GM23338 (cell line): ENCODE results near the gene QDPR. TPM values are rescaled to one million over a fixed set of nuclear protein-coding genes. Genes with fewer than 3 reads are reported as not detected.

ENCODE experiments used
- ATAC-seq: fragments of 200-7000 bp; cut with Tn5 transposase; 3 replicates; pipeline ENCODE4 v1.9.1; 2020
- DNase-seq: peaks from one replicate; pipeline ENCODE4 v3.0.0-alpha.2; 2015; ENCODE audit warnings: low spot score
- H2AFZ ChIP-seq: fragments of 200-600 bp; sonication (generic); 2 replicates; pipeline ENCODE4 v1.8.0; 2016; ENCODE audit warnings: antibody characterized with exemption, mild to moderate bottlenecking, moderate library complexity
- H3F3A ChIP-seq: fragments of 200-600 bp; sonication (generic); replicated peaks from 2 replicates; pipeline ENCODE4 v1.8.0; 2017; ENCODE audit warnings: antibody characterized with exemption, mixed run types, low read depth
- H3K27ac ChIP-seq: fragments of 200-600 bp; sonication (generic); 2 replicates; pipeline ENCODE4 v1.6.1; 2016; ENCODE audit warnings: low read depth
- H3K27me3 ChIP-seq: fragments of 200-600 bp; sonication (generic); 2 replicates; pipeline ENCODE4 v1.8.0; 2016; ENCODE audit warnings: mild to moderate bottlenecking, mixed run types, moderate library complexity; ENCODE audit not compliant: insufficient read depth
- H3K36me3 ChIP-seq: fragments of 200-600 bp; sonication (generic); 2 replicates; pipeline ENCODE4 v1.8.0; 2016; ENCODE audit warnings: mild to moderate bottlenecking; ENCODE audit not compliant: insufficient read depth
- H3K4me1 ChIP-seq: fragments of 200-600 bp; sonication (generic); 2 replicates; pipeline ENCODE4 v1.8.0; 2016; ENCODE audit warnings: mild to moderate bottlenecking, moderate library complexity; ENCODE audit not compliant: insufficient read depth
- H3K4me2 ChIP-seq: fragments of 200-600 bp; sonication (generic); 2 replicates; pipeline ENCODE4 v1.7.1; 2017; ENCODE audit warnings: mixed run types
- H3K4me3 ChIP-seq: fragments of 200-600 bp; sonication (generic); 2 replicates; pipeline ENCODE4 v1.6.1; 2016; ENCODE audit warnings: mixed run types
- H3K79me2 ChIP-seq: fragments of 200-600 bp; sonication (generic); replicated peaks from 2 replicates; pipeline ENCODE4 v1.8.0; 2017; ENCODE audit warnings: mild to moderate bottlenecking; ENCODE audit not compliant: insufficient read depth
- H3K9me2 ChIP-seq: fragments of 200-600 bp; sonication (generic); 2 replicates; pipeline ENCODE4 v1.8.0; 2017; ENCODE audit not compliant: insufficient read depth
- H4K20me1 ChIP-seq: fragments of 200-600 bp; sonication (generic); replicated peaks from 2 replicates; pipeline ENCODE4 v1.8.0; 2017; ENCODE audit warnings: mild to moderate bottlenecking; ENCODE audit not compliant: insufficient read depth
- H3K27ac Mint-ChIP-seq: 2 replicates; pipeline ENCODE4 v1.8.0; 2020; ENCODE audit warnings: inconsistent platforms, mild to moderate bottlenecking, moderate library complexity, mixed read lengths
- H3K27me3 Mint-ChIP-seq: 3 replicates; pipeline ENCODE4 v1.8.0; 2022; ENCODE audit warnings: low read depth, mild to moderate bottlenecking, moderate library complexity, mixed read lengths, inconsistent platforms; ENCODE audit not compliant: insufficient read depth, poor library complexity
- H3K36me3 Mint-ChIP-seq: 3 replicates; pipeline ENCODE4 v1.8.0; 2021; ENCODE audit warnings: low read depth, mild to moderate bottlenecking, inconsistent platforms, moderate library complexity, mixed read lengths
- H3K4me1 Mint-ChIP-seq: 3 replicates; pipeline ENCODE4 v1.8.0; 2020; ENCODE audit warnings: mild to moderate bottlenecking, inconsistent platforms, mixed read lengths
- H3K4me3 Mint-ChIP-seq: 3 replicates; pipeline ENCODE4 v1.8.0; 2021; ENCODE audit warnings: moderate library complexity, mild to moderate bottlenecking, inconsistent platforms, mixed read lengths
- H3K9me3 Mint-ChIP-seq: 3 replicates; pipeline ENCODE4 v1.8.0; 2020; ENCODE audit warnings: moderate library complexity, mild to moderate bottlenecking, inconsistent platforms, mixed read lengths
- EZH2 ChIP-seq: fragments of 200-600 bp; sonication (generic); IDR thresholded peaks from one replicate; pipeline ENCODE4 v1.8.0; 2017; ENCODE audit warnings: antibody characterized with exemption, mild to moderate bottlenecking, low read depth; ENCODE audit not compliant: unreplicated experiment
- EZH2phosphoT487 ChIP-seq: fragments of 200-600 bp; sonication (generic); IDR thresholded peaks from one replicate; pipeline ENCODE4 v1.8.1; 2018; ENCODE audit warnings: antibody characterized with exemption; ENCODE audit not compliant: unreplicated experiment
- NANOG ChIP-seq: IDR thresholded peaks from 2 replicates; pipeline ENCODE4 v1.6.1; 2016; ENCODE audit warnings: antibody characterized with exemption, borderline replicate concordance
- POLR2AphosphoS5 ChIP-seq: IDR thresholded peaks from 2 replicates; pipeline ENCODE4 v1.6.1; 2016; ENCODE audit warnings: antibody characterized with exemption, low read depth
- STAT1 ChIP-seq: IDR thresholded peaks from one replicate; pipeline ENCODE4 v1.6.1; 2016; ENCODE audit warnings: antibody characterized with exemption; ENCODE audit not compliant: unreplicated experiment
- ZNF114 ChIP-seq: fragments of 250-450 bp; sonication (Bioruptor Pico); IDR thresholded peaks from 2 replicates; pipeline ENCODE4 v1.5.0; 2020; ENCODE audit warnings: mild to moderate bottlenecking, moderate library complexity
- ZNF331 ChIP-seq: fragments of 250-450 bp; sonication (Bioruptor Pico); IDR thresholded peaks from 2 replicates; pipeline ENCODE4 v1.5.0; 2020; ENCODE audit warnings: low read depth, mild to moderate bottlenecking, moderate library complexity
- polyA plus RNA-seq: library from polyadenylated mRNA; unstranded; fragments of >200 nt; fragmentation: Nextera tagmentation; extraction: Ambion mirVana; gene quantifications from 2 replicates; pipeline ENCODE4 v1.2.1, GENCODE V29; 2016
- total RNA-seq: library from RNA; depleted of rRNA; stranded (reverse); fragments of >200 nt; shearing (Covaris generic); gene quantifications from 2 replicates; pipeline ENCODE4 v1.2.3, GENCODE V29; 2014
- TF ChIP-seq, protein P1 (sequence below): IDR thresholded peaks from one replicate; pipeline ENCODE4 v1.6.1; 2018; ENCODE audit warnings: antibody characterized with exemption; ENCODE audit not compliant: unreplicated experiment

Gene QDPR
- total and polyA plus RNA-seq, 2 experiments from 2014 or later = 31.5 to 42.7 TPM

DNA sequence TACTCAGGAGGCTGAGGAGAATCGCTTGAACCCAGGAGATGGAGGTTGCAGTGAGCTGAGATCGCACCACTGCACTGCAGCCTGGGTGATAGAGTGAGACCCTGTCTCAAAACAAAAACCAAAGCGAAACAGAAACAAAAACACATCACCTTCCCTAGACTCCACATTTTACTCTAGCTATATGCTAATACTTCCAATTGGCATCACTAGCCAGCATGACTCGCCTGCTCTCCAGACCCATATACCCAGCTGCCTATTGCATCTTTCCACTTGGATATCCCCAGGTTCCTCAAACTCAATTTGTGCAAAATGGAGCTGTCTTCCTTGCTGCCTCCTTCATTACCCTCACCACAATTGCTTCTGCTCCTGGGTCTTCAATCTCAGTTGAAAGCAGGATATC lies 42.7 kb upstream of the QDPR start (continued):
- TF ChIP-seq, protein P1, sequence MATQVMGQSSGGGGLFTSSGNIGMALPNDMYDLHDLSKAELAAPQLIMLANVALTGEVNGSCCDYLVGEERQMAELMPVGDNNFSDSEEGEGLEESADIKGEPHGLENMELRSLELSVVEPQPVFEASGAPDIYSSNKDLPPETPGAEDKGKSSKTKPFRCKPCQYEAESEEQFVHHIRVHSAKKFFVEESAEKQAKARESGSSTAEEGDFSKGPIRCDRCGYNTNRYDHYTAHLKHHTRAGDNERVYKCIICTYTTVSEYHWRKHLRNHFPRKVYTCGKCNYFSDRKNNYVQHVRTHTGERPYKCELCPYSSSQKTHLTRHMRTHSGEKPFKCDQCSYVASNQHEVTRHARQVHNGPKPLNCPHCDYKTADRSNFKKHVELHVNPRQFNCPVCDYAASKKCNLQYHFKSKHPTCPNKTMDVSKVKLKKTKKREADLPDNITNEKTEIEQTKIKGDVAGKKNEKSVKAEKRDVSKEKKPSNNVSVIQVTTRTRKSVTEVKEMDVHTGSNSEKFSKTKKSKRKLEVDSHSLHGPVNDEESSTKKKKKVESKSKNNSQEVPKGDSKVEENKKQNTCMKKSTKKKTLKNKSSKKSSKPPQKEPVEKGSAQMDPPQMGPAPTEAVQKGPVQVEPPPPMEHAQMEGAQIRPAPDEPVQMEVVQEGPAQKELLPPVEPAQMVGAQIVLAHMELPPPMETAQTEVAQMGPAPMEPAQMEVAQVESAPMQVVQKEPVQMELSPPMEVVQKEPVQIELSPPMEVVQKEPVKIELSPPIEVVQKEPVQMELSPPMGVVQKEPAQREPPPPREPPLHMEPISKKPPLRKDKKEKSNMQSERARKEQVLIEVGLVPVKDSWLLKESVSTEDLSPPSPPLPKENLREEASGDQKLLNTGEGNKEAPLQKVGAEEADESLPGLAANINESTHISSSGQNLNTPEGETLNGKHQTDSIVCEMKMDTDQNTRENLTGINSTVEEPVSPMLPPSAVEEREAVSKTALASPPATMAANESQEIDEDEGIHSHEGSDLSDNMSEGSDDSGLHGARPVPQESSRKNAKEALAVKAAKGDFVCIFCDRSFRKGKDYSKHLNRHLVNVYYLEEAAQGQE = no peak
- no peak for TF ChIP-seq EZH2phosphoT487
- no peak for TF ChIP-seq EZH2
- TF ChIP-seq POLR2AphosphoS5 = no peak

DNA sequence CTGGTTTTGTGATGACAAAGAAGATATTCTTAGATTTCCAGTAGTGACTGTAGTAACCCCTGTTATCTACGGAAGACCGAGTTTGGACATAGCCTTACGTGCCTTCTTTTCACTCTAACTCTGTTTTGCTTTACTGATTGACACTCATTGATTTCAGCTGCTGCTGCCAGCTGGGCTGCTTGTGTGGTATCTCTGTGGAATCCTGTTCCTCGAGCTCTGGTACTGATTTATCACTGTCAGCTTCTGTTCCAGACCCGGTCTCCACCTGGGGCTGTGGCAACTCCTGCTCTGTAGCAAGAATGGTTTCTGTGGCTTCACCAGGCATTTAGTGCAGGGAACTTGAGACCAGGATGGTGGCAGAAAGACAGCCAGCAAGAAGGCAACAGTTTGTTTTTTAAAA lies 40.5 kb upstream of the QDPR start:
- no peaks in the 10 kb centered on the region for H4K20me1 ChIP-seq
- ATAC-seq = no peak
- no peak overlapping the region for H3K4me2 ChIP-seq
- no peak for DNase-seq
- no peaks in the 10 kb centered on the region for H3K27me3 ChIP-seq
- Mint-ChIP-seq H3K27me3 (peaks cover 2% of the 10 kb centered on the region), H3K4me1 (no peaks in the 10 kb centered on the region; the same call in 2 of the 3 replicates), H3K4me3 (no peak overlapping the region), H3K36me3 (no peaks in the 10 kb centered on the region), H3K9me3 (no peaks in the 10 kb centered on the region), H3K27ac (no peak overlapping the region)
- H2AFZ ChIP-seq = no peak overlapping the region; the same call in 1 of the 2 replicates
- no peaks in the 10 kb centered on the region for H3F3A ChIP-seq
- H3K79me2 ChIP-seq = no peaks in the 10 kb centered on the region
- no peak for TF ChIP-seq ZNF114 (CRISPR knock-in tag)
- H3K27ac ChIP-seq = no peak overlapping the region
- H3K9me2 ChIP-seq = no peaks in the 10 kb centered on the region
- no peaks in the 10 kb centered on the region for H3K36me3 ChIP-seq
- H3K4me3 ChIP-seq = no peak overlapping the region
- no peaks in the 10 kb centered on the region for H3K4me1 ChIP-seq

DNA sequence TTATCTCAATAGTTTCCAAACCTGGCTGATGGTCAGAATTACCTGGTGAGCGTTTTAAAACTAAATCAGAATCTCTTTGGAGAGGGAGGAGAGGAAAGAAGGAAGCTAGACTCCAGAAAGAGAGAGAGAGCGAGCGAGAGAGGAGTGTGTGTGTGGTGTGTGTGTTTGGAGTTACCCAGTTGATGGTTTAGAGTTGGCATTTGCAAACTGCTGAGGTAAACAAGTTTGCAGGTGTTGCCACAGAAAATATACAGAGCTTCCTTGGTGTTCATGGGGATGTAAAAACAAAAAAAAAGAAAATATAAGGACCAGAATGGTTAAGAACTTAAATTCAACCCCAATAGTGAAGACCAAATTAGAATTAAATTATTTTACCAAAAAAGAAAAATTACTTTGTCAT lies 38.7 kb upstream of the QDPR start:
- Mint-ChIP-seq H3K9me3 (no peaks in the 10 kb centered on the region), H3K4me3 (no peak overlapping the region), H3K27me3 (peaks cover 12% of the 10 kb centered on the region), H3K27ac (no peak overlapping the region), H3K4me1 (no peaks in the 10 kb centered on the region; the same call in 2 of the 3 replicates), H3K36me3 (no peaks in the 10 kb centered on the region)
- H3K4me3 ChIP-seq = no peak overlapping the region
- TF ChIP-seq NANOG (no peak), ZNF331 (CRISPR knock-in tag) (no peak), POLR2AphosphoS5 (no peak), STAT1 (no peak), EZH2 (no peak)
- TF ChIP-seq, protein P1 = no peak
- H3K27ac ChIP-seq = no peak overlapping the region
- no peak overlapping the region for H3K4me2 ChIP-seq
- H4K20me1 ChIP-seq = no peaks in the 10 kb centered on the region
- no peaks in the 10 kb centered on the region for H3F3A ChIP-seq
- H3K36me3 ChIP-seq = no peaks in the 10 kb centered on the region
- no peaks in the 10 kb centered on the region for H3K9me2 ChIP-seq
- H3K79me2 ChIP-seq = no peaks in the 10 kb centered on the region
- no peaks in the 10 kb centered on the region for H3K4me1 ChIP-seq
- H2AFZ ChIP-seq = no peak overlapping the region
- ATAC-seq (no peak), DNase-seq (no peak)
- no peaks in the 10 kb centered on the region for H3K27me3 ChIP-seq
